ENCODE data around the gene ZNF273.
"Not testable (repeated sequence)": the region's sequence is repeated elsewhere in the genome, so short reads cannot be mapped to it uniquely, and the experiment has no call there.

ZNF273 gene

DNA sequence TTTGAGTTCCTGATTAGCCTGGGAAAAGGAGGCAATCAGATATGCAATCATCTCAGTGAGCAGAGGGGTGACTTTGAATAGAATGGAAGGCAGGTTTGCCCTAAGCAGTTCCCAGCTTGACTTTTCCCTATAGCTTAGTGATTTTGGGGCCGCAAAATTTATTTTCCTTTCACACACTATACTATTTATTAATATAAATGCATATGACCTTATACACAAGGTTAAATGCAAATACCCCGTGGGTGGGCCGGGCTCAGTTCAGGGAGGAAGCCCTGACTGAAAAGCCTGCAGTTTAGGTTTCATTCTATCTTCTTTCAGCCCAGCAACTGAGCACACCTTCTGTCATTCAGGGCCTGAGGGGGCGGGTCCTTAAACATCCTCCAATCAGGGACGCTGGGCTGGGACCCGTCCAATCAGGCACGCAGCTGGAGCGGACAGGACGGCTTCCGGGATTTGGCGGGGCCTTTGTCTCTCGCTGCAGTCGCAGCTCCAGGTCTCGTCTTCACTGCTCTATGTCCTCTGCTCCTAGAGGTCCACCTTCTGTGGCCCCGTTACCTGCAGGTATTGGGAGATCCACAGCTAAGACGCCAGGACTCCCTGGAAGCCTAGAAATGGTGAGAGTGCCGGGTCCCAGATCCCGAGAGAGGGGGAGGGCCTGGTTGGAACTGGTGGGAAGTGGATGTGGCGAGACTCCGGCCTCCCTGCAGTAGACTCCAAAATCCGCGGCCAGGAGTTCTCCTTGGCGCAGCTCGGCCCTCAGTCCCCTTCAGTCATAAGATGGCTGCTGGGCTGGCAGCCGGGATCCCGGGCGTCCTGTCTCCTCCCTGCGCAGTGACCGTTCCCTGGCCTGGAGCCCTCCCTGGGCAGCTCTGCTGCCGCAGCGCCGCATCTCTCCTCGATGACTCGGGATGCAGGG, at the start of gene ZNF273:
TSS of gene ZNF273 (plus strand) at position 468 of the 916 bp plus-strand sequence. CDS start at position 513, 45 bp downstream.
- DNase-seq: peak; percentile 92

DNA sequence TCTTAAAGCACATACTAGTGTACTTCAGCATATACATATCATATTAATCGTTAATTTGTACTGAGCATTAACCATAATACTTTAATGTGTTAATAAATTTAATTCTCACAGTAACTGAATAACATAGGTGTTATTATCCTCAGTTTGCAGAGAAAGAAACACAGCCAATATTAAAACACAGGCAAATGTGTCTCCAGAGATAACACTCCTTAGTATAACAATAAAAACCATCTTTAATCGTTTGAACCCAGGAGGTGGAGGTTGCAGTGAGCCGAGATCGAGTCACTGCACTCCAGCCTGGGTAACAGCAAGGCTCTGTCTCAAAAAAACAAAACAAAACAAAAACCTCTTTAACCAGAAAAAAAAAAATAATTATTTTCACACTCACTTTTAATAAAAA, 49.4 kb upstream of the ZNF273 start:
- DNase-seq: no peak

DNA sequence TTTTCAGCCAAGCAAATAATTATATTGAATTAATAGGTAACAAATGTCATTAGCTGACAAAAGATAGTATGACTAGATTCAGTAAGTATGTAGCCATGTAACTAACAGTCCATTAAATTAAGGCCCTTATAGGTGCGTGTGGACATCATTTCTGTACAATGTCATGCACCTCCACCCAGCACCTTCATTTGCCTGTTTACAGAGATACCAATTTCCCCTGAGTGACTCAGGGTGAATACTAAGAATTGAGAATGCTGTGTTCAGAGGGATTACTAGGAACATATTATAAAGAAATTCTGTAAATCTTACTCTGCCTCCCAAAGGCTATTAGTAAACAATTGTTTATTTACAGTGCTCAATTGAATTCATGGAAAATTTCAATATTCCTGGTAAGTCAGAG, 48.1 kb upstream of the ZNF273 start:
- DNase-seq: no peak

DNA sequence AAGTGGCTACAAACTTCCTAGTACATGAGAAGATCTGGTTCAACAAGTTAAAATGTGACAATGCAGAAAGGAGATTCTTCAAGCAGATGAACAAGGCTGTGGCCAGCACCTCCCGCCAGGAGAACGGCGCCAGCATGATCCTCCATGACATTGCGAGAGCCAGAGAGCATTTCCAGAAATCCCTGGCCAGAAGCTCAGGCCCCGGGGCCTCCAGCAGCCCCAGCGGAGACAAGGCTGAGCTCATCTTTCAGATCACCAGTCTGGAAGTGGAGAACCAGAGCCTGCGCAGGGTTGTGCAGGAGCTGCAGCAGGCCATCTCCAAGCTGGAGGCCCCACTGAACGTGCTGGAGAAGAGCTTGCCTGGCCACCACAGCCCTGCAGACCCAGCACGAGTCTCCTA, 40.1 kb upstream of the ZNF273 start:
- no peak for DNase-seq

DNA sequence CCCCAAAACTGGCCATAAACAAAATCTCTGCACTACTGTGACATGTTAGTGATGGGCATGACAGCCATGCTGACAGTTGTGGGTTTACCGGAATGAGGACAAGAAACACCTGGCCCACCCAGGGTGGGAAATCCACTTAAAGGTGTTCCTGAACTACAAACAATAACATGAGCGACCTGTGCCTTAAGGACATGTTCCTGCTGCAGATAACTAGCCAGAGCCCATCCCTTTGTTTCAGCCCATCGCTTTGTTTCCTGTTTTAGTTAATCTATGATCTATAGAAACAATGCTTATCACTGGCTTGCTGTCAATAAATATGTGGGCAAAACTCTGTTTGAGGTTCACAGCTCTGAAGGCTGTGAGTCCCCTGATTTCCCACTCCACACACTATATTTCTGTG, 39.5 kb upstream of the ZNF273 start:
- not testable (repeated sequence) for DNase-seq

DNA sequence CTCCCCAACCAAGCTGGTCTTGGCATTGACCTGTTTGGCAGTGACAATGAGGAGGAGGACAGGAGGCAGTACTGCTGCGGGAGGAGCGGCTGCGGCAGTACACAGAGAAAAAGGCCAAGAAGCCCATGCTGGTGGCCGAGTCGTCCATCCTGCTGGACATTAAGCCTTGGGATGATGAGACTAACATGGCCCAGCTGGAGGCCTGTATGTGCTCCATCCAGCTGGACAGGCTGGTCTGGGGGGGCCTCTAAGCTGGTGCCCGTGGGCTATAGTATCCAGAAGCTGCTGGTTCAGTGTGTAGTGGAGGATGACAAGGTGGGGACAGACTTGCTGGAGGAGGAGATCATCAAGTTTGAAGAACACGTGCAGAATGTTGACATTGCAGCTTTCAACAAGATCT, 39.1 kb upstream of the ZNF273 start:
- no peak for DNase-seq

DNA sequence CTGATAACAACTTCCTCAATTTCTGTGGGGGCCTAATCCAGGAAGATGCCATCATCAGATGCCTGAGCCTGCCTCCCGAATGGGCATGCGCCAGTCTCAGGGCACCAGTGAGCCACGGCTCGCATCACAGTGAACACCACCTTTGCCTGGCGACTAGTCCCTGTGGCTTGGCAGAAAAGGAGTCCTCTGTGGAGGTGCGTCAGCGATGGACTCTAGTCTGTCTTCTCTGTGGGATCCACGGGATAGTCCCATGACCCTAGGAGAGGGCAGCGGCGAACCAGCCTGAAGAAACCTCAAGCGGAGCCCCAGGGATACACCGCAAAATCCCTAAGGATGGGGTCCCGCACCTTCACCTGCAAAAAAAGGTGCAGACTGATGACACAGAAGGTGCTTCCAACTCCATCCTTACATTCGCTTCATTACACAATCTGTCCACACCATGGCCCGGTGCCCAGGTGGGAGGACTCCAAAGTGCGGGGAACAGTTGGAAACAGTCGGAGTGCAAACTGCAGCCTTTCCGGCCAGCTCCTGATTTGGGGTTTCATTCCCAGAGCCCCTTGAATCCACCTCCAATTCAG, 35.1 kb upstream of the ZNF273 start:
- no peak for DNase-seq

DNA sequence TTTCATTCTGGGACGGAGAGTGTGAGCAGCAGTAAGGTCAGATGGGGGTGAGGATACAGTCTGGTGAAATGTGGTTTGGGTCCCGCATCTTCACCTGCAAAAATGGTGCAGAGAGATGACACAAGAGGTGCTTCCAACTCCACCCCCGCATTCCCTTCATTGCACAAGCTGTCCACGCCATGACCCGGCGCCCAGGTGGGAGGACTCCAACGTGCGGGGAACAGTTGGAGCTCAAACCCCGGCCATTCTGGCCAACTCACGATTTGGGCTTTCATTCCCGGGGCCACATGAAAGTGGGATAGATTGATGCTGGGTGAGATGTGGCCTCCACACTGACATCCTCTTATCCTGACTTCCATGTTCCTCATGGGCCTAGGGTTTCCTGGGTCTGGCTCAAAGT, 34.6 kb upstream of the ZNF273 start:
- no peak for DNase-seq

DNA sequence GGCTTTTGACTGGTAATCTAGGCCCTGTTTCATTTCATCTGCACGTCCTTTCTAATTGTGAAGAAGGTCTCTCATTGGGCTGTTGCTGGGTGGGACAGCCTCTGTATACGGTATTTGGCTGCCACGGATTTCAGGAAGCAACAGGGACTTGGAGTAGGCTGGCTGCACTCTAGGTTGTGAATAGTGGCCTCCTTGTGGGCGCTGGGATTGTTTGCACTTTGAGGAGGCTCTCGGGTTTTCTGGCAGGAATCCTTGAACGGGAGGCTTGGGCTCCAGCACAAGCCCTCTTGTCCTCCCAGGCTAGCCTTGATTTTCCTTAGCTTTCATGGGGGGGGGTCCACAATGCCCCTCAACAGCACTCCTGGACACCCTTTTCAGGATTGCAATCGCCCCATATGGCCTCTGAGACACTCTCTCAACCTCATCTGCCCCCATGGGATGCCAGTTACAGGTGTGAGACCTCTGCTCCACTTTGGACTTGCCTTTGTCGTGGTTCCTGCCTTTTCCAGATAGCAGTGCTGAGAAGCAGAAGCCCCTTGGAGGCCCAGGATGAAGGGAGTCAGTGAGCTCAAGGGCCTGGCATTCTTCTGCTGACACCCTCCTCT, 33.9 kb upstream of the ZNF273 start:
- no peak for DNase-seq

DNA sequence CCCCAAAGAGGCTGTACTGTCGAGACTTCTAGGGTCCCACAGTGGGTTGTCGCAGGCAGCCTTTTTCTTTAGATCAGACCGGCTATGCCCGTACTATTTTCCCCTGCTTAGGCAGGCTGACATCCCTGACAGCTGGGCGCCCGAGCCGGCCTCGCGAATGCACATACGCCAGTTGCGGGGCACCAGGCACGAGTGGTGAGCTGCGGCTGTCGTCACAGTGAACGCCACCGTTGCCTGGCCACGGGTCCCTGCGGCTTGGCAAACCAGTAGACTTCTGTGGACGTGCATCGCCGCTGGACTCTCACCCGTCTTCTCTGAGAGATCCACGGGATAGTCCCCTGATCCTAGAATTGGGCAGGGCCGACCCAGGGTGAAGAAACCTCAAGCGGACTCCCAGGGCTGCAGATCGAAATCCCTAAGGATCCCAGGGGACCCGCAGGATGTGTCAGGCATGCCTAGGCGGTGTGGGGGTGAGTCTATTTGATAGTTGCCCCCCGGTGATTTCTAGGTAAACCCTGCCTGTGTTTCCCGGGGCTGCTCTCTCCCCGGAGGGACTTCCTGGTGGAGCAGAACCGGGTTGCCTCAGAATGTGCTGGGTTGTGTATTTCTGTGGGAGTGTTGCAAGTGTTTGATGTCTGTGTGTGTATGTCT, 33.0 kb upstream of the ZNF273 start:
- DNase-seq: no peak

DNA sequence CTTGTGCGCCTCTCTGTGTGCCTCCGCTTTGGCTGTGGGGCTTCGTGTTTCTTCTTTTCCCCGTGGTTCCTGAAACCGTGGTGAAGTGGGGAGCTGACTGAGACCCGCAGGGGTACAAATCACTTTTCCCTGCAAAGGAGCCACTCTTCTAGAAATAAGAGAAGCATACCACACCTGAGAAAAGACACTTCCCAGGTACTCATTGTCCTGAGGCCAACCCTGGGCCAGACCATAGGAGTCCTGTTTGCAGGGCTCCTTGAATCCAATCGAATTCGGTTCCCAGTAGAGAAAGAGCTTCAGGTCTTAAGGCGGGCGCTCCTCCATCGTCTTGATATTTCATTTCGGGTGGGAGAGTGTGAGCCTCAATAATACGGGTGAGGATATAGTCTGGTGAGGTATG, 32.4 kb upstream of the ZNF273 start:
- DNase-seq: no peak

DNA sequence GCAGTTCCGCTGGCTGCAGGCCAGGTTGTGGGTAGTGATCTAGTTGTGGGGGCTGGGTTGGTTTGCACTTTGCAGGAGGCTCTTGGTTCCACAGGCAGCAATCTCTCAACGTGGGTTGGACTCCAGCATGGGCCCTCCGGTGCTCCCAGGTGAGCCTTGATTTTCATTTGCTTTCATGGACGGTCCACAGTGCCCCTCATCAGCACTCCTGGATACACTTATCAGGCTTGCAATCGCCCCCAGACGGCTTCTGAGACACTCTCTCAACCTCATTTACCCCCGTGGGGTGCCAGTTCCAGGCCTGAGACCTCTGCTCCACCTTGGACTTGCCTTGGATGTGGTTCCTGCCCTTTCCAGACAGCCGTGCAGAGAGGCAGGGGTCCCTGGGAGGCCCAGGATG, 31.3 kb upstream of the ZNF273 start:
- DNase-seq: no peak

DNA sequence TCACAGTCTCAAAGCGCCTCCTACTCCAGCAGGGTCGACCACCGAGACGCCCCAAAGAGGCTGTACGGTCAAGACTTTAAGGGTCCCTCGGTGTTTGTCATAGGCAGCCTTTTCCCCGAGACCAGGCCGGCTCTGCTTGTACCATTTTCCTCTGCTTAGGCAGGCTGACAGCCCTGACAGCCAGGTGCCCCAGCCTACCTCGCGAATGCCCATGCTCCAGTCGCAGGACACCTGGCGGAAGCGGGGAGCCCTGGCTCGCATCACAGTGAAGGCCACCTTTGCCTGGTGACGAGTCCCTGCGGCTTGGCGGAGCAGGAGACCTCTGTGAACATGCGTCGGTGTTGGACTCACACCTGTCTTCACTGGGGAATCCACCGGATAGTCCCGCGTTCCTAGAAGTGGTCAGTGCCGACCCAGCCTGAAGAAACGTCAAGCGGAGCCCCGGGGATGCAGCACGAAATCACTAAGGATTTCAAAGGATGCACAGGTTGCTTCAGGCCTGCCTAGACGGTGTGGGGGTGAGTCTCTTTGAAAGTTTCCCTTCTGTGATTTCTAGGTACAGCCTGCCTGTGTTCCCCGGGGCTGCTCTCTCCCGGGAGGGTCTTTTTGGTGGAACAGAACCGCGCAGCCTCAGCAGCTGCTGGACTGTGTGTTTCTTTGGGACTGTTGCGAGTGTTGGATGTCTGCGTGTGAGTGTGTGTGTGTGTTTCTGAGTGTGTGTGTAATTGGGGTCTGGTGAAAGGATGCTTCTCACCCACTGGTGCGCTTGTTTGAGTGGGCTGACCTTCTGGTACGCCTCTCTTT, 30.5 kb upstream of the ZNF273 start:
- DNase-seq: no peak

DNA sequence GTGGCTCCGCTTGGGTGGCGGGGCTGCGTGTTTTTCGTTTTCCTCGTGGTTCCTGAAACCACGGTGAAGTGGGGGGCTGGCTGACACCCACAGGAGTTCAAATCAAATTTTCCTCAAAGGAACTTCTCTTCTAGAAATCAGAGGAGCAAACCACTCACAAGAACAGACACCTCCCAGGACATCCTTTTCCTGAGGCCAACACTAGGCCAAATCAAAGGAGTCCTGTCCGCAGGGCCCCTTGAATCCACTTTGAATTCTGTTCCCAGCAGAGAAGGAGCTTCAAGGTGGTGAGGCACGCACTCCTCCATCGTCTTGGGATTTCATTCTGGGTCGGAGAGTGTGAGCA, 29.9 kb upstream of the ZNF273 start:
- no peak for DNase-seq

DNA sequence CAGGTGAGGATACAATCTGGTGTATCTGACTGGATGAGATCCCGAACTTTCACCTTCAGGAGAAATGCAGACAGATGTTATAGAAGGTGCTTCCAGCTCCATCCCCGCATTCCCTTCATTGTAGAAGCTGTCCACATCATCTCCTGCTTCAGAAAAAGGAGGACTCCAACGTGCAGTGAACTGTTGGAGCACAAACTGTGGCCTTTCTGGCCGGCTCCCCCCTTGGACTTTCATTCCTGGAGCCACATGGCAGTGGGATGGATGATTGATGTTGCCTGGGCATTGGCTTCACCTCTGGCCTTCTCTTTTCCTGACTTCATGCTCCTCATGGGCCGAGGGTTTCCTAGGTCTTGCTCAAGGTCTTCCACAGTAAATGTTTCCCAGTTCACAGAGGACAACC, 29.6 kb upstream of the ZNF273 start:
- no peak for DNase-seq

DNA sequence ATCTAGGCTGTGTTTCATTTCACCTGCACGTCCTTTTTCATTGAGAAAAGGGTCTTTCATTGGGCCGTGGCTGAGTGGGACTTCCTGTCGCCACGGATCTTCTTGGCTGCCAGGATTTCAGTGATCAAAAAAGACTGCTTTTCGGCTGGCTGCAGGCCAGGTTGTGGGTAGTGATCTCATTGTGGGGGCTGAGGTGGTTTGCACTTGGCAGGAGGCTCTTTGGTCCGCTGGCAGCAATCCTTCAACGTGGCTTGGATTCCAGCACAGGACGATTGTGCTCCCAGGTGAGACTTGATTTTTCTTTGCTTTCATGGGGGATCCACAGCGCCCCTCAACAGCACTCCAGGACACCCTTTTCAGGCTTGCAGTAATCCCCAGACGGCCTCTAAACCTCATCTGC, 29.0 kb upstream of the ZNF273 start:
- DNase-seq: no peak

DNA sequence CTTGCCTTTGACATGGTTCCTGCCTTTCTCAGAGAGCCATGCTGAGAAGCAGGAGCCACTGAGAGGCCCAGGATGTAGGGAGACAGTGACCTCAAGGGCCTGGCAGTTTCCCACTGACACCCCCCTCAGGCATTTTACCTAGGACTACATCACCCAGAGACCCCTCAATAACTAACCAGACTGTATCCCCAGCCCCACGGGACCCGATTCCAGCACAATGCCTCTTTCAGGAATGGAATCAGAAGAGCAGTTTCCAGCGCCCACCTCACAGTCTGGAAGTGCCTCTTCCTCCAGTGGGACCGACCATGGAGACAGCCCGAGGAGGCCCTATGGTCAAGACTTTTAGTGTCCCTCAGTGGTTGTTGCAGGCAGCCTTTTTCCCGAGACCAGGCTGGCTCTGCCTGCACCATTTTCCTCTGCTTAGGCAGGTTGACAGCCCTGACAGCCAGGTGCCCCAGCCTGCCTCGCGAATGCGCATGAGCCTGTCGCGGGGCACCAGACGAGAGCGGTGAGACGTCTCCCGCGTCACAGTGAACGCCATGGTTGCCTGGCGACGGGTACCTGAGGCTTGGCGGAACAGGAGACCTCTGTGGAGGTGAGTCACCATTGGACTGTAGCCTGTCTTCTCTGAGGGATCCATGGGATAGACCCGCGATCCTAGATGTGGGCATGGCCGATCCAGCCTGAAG, 28.4 kb upstream of the ZNF273 start:
- no peak for DNase-seq

DNA sequence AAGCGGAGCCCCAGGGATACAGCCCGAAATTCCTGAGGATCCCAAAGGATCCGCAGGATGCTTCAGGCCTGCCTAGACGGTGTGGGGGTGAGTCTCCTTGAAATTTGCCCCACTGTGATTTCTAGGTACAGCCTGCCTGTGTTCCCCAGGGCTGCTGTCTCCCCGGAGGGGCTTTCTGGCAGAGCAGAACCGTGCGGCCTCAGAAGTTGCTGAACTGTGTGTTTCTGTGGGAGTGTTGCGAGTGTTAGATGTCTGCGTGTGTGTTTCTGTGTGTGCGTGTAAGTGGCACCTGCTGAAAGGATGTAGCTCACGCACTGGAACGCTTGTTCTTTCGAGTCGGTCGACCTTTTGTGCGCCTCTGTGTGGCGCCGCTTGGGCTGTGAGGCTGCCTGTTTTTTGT, 27.8 kb upstream of the ZNF273 start:
- DNase-seq: no peak

DNA sequence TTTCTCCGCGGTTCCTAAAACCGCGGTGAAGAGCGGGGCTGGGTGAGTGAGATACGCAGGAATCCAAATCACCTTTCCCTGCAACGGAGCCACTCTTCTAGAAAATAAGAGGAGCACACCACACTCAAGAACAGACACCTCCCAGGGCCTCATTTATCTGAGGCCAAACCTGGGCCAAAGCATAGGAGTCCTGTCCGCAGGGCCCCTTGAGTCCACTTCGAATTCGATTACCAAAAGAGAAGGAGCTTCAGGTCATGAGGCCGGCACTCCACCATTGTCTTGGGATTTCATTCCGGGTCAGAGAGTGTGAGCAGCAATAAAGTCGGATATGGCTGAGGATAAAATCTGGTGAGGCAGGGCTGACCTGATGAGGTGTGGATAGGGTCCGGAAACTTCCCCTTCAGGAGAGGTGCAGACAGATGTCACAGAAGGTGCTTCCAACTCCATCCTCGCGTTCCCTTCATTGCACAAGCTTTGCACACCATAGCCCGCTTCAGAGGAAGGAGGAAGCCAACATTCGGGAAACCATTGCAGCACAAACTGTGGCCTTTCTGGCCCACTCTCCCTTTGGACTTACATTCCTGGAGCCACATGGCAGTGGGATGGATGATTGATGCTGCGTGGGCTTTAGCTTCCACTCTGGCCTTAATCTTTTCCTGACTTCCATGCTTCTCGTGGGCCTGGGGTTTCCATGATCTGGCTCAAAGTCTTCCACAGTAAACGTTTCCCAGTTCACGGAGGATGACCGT, 27.2 kb upstream of the ZNF273 start:
- no peak for DNase-seq

DNA sequence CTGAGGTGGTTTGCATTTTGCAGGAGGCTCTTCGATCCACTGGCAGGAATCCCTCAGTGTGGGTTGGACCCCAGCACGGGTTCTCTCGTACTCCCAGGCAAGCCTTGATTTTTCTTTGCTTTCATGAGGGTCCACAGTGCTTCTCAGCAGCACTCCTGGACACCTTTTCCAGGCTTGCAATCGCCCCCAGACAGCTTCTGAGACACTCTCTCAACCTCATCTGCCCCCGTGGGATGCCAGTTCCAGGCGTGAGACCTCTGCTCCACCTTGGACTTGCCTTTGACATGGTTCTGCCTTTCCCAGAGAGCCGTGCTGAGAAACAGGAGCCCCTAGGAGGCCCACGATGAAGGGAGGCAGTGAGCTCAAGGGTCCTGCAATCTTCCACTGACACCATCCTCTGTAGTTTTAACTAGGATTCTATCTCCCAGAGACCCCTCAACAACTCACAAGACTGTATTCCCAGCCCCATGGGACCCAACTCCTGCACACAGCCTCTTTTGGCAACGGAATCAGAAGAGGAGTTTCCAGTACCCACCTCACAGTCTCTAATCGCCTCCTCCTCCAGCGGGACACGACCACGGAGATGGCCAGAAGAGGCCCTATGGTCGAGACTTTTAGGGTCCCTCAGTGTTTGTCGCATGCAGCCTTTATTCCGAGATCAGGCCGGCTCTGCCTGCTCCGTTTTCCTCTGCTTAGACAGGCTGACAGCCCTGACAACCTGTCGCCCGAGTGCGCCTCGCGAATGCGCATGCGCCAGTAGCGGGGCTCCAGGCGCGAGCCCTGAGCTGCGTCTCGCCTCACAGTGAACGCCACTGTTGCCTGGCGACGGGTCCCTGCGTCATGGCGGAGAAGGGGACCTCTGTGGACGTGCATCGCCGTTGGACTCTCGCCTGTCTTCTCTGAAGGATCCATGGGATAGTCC, 26.0 kb upstream of the ZNF273 start:
- peak; percentile 71 for DNase-seq
